Measurements from ENCODE around the gene GEN1.

DNA sequence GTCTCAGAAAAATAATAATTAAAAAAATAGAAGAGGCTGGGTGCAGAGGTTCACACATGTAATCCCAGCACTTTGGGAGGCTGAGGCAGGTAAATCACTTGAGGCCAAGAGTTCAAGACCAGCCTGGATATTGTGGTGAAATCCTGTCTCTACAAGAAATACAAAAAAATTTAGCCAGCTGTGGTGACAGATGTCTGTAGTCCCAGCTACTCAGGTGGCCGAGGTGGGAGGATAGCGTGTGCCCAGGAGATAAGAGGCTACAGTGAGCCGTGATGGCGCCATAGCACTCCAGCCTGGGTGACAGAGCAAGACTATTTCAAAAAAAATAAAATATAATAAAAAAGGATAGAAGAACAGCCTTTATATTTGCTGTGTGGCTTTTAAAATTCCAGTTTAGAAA is 36.3 kb upstream of the GEN1 start:
- TF ChIP-seq, protein P1, sequence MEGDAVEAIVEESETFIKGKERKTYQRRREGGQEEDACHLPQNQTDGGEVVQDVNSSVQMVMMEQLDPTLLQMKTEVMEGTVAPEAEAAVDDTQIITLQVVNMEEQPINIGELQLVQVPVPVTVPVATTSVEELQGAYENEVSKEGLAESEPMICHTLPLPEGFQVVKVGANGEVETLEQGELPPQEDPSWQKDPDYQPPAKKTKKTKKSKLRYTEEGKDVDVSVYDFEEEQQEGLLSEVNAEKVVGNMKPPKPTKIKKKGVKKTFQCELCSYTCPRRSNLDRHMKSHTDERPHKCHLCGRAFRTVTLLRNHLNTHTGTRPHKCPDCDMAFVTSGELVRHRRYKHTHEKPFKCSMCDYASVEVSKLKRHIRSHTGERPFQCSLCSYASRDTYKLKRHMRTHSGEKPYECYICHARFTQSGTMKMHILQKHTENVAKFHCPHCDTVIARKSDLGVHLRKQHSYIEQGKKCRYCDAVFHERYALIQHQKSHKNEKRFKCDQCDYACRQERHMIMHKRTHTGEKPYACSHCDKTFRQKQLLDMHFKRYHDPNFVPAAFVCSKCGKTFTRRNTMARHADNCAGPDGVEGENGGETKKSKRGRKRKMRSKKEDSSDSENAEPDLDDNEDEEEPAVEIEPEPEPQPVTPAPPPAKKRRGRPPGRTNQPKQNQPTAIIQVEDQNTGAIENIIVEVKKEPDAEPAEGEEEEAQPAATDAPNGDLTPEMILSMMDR (IDR thresholded peaks at IDR 0.05), result no peak
- TF ChIP-seq POLR2A (IDR thresholded peaks at IDR 0.05) (no peak), EP300 (IDR thresholded peaks at IDR 0.05) (no peak)

Measured in ovary (tissue), 3 donors.